Mucosa of rectum (tissue), 2 donors: ENCODE results near the gene SUMF1.

Experiments
- H3K27ac ChIP-seq, 2 donors: one replicate each; pipeline ENCODE4 v1.7.0; 2013; ENCODE audit warnings: inconsistent platforms in 2 of 2, low read depth in 2 of 2, low read length in 2 of 2
- H3K27me3 ChIP-seq, 2 donors: one replicate each; pipeline ENCODE4 v1.7.0; 2013; ENCODE audit warnings: low read length in 2 of 2; ENCODE audit not compliant: control insufficient read depth in 2 of 2, insufficient read depth in 2 of 2
- H3K36me3 ChIP-seq, 2 donors: one replicate each; pipeline ENCODE4 v1.7.0; 2013; ENCODE audit warnings: low read length in 2 of 2; ENCODE audit not compliant: control insufficient read depth in 2 of 2, insufficient read depth in 2 of 2
- H3K4me1 ChIP-seq, 2 donors: one replicate each; pipeline ENCODE4 v1.7.0; 2013; ENCODE audit warnings: low read length in 2 of 2, mild to moderate bottlenecking in 1 of 2; ENCODE audit not compliant: control insufficient read depth in 2 of 2, insufficient read depth in 2 of 2
- H3K4me3 ChIP-seq, 2 donors: one replicate each; pipeline ENCODE4 v1.7.0; 2013; ENCODE audit warnings: low read length in 2 of 2
- H3K9ac ChIP-seq, 2 donors: one replicate each; pipeline ENCODE4 v1.7.0; 2013; ENCODE audit warnings: low read length in 2 of 2, low read depth in 1 of 2, mild to moderate bottlenecking in 1 of 2
- H3K9me3 ChIP-seq, 2 donors: one replicate each; pipeline ENCODE4 v1.7.0; 2013; ENCODE audit warnings: low read length in 2 of 2; ENCODE audit not compliant: control insufficient read depth in 2 of 2
- donor health status: healthy.
- donor health status: Normal muscosa, but diverticular disease.

Gene SUMF1

DNA sequence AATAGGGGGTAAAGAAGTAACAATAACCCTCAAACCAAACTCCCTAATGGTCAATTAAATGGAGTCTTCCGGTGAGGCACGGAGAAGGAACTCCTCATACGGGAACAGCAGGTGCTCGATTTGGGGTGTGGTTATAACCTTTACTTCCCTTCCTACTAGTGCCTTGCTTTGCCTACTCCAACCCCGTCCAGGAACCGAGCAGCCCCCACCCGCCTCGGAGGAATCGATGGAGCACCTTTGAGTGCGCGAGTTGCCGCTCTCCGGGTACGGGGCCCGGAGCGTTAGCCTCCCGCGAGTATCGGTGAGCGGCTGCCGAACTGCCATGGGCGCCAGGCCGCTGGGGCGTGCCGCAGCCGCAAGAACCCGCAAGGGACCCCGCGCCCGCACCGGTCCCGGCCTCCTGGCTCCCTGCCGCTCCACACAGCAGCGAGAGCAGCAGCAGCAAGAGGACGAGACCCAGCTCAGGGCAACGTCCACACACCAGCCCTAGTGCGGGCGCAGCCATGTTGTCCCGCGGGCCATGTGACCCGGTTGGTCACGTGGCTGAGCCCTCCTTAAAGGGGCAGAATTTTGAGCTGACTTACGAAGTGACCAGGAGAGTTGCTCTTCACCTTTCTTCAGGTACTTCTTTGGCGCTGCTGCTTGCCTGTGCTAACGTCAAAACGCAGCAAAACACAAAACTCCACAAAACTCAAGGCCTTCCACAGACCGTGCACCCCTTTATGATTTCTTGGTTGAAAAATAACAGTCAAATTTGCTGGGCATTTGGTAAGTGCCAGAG lies at the start of gene SUMF1:
Gene SUMF1, minus strand, starts transcription at position 529 of the 781 bp plus-strand sequence. Its CDS starts 24 bp downstream, at position 505.
- H3K27ac ChIP-seq, result peak within 1 kb of the TSS; percentile 83 to 87
- H3K9me3 ChIP-seq, result no peaks in the 10 kb centered on the region
- H3K4me1 ChIP-seq, result peaks cover 4% of the 10 kb centered on the region in 2 donors
- H3K9ac ChIP-seq, result peak within 1 kb of the TSS; percentile 66 to 90
- H3K36me3 ChIP-seq, result no peaks in the 10 kb centered on the region
- no peaks in the 10 kb centered on the region for H3K27me3 ChIP-seq
- H3K4me3 ChIP-seq, result peak within 1 kb of the TSS; percentile 85 to 99

DNA sequence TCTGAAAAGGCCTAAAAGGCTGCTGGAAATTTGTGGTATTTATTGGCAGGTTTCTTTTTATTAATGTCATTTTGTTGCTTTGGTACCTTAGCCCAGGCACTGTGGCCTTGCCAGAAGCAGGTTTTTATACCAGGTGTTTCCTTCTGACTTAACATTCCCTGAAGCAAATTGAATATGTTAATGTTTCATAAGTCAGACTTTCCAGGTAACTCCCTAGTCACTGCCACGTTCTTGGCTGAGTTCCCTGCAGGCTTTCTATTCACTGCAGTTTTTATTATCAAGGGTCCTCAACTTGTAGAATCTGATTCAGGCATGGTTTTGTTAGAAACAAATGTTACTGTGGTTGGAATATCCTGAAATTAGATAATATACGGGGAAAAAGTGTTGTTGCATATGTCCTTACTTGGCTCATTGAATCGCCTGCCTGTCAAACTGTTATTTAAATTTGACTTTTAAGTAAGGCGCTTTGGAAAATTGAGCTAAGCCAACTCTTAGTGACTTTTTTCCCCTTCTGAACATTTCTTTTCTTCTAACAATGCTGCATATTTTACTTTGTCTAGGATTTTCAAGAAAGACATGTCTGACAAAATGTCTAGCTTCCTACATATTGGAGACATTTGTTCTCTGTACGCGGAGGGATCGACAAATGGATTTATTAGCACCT lies 49.0 kb upstream of the SUMF1 start:
- no peaks in the 10 kb centered on the region for H3K36me3 ChIP-seq
- no peak overlapping the region for H3K27ac ChIP-seq
- H3K9me3 ChIP-seq, result no peaks in the 10 kb centered on the region
- H3K9ac ChIP-seq, result no peak overlapping the region
- H3K4me3 ChIP-seq, result no peak overlapping the region
- H3K27me3 ChIP-seq, result no peaks in the 10 kb centered on the region
- peaks cover 0 to 5% of the 10 kb centered on the region in 2 donors for H3K4me1 ChIP-seq

DNA sequence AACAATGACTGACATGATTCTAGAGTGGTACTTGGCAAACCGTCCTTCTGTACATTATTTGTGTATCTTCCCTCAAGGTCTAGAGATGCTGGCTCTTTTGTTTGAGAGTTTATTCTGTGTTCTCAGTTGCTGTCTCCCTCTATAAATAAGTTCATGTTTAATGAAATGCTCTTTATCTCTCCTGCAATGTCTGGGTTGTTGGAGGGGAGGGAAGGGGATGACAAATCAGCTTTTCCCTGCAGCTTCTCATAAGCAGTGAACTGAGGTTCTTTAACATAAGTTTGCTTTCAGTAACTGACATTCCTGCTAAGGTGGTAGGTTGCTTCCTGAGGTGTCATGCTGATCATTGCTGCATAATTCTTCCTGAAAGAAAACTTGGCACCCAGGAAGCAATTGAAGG lies 47.8 kb upstream of the SUMF1 start:
- H3K4me1 ChIP-seq, result peaks cover 0 to 5% of the 10 kb centered on the region in 2 donors
- no peaks in the 10 kb centered on the region for H3K9me3 ChIP-seq
- H3K9ac ChIP-seq, result no peak overlapping the region
- H3K4me3 ChIP-seq, result no peak overlapping the region
- H3K27ac ChIP-seq, result no peak overlapping the region
- H3K36me3 ChIP-seq, result no peaks in the 10 kb centered on the region
- no peaks in the 10 kb centered on the region for H3K27me3 ChIP-seq

DNA sequence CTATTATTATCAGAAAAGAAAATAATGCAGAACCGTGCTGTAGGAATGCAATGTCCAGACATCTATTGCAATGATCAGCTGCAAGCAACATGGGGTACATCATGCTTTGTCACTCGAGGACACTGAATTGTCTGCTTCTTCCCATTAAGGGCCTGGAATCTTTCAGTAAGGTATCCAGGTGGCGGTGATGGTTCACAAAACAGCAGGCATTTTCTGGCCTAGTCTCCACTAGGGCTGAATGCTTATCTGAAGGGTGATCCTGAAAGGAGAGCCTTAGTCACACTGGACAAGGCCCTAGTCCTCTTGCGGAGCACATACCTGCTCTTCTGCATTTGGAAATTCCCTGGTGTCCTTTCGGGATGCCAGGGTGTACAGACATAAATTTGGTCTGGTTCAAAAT lies 47.3 kb upstream of the SUMF1 start:
- Histone ChIP-seq H3K4me3 (no peak overlapping the region), H3K9me3 (no peaks in the 10 kb centered on the region), H3K9ac (no peak overlapping the region), H3K27me3 (no peaks in the 10 kb centered on the region), H3K27ac (no peak overlapping the region), H3K4me1 (peaks cover 0 to 5% of the 10 kb centered on the region in 2 donors), H3K36me3 (no peaks in the 10 kb centered on the region)

DNA sequence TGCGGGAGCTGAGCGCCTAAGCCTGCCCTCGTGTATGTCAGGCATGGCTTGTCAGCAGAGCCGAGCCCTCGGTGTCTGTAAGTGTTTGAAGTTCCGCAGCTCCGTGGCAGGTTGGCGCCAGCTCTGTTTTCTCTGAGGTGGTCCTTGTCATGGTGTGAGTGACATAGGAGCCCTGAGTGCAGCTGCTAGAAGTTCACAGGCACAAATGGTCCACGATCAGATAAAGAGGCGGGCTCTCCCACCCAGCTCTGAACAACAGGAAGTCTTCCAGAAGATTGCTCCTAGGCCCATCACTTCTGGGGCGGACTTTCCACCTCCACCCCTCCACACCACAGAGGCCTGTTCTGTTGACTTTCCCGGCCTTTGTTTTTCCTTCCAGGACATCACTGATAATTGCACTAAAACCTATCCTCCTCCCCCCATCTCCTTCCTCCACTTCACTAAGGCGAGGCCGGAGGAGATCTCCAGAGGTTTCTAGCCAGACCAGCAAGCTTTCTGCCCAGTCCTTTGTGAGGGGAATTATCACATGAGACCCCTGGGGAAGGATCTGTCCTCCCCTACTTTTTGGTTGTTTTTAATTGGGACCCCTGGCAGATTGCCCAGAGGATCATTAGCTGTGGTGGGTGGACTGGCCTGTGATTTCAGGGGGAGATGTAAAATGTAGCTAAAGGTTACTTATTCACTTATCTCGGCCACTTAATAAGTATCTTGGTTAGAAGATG lies 46.0 kb upstream of the SUMF1 start:
- Histone ChIP-seq H3K9me3 (no peaks in the 10 kb centered on the region), H3K4me3 (no peak overlapping the region), H3K27me3 (no peaks in the 10 kb centered on the region), H3K9ac (no peak overlapping the region), H3K4me1 (peaks cover 0 to 5% of the 10 kb centered on the region in 2 donors), H3K36me3 (no peaks in the 10 kb centered on the region), H3K27ac (no peak overlapping the region)

DNA sequence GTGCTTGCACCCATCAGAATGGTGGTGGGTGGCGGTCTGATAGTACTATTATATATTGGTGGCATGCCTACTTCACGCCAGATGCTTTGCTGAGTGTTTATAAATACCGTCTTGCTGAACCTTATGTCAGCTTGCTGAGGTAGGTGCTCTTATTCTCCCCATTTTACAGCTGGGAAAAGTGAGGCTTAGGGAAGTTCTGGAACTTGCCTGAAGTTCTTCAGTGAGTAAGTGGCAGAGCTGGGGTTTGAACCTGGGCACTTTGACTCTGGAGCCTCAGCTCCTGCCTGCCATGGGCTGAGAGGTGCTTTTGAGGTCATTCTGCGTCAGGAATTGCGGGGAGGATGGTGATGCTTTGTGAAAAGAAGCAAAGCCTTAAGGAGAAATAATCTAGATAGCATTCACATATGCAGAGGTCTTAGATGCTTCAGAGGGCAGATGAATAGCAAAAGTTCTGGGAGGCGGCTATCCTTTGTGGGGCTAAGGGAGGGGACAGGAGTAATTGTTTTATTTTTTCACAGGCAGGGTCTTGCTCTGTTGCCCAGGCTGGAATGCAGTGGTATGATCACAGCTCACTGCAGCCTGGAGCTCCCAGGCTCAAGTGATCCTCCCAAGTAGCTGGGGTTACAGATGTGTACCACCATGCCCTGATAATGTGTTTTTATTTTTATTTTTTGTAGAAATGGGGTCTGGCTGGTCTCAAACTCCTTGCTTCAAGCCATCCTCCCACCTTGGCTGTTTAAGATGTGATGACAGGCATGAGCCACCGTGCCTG lies 44.6 kb upstream of the SUMF1 start:
- Histone ChIP-seq H3K9me3 (no peaks in the 10 kb centered on the region), H3K4me1 (no peaks in the 10 kb centered on the region), H3K27me3 (no peaks in the 10 kb centered on the region), H3K4me3 (no peak overlapping the region), H3K27ac (no peak overlapping the region), H3K36me3 (no peaks in the 10 kb centered on the region), H3K9ac (no peak overlapping the region)

DNA sequence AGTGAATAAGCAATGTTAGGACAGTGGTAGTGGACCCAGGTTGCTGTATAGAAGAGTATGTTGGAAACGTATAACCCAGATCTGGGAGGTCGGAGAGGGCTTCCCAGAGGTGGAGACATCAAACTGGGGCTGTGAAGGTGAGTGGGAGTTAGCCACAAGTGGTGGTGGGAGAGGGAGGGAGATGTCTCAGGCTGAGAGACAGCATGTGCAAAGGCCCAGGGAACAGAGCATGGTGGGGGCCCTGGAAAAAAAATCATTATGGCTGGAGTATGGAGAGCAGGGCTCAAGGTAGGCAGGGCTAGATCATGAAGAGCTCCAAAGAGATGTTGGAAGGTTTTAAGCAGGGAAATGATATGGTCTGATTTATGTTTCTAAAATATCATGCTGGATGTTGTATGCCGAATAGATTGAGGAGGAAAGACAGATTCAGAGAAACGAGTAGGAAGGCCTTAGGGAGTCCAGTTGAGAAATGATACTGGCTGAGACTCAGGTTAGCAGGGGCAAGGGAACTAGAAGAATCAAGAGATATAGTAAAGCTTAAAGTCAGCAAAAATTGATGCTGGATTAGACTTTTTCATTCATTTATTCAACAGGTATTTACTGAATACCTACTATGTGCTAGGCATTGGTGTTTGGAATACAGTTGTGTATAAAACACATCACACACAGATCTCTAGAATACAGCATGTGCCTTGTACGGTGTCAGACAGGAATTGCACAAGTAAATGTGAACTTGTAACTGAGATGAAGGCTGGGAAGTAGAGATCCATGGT lies 43.1 kb upstream of the SUMF1 start:
- no peaks in the 10 kb centered on the region for H3K27me3 ChIP-seq
- peaks cover 0 to 4% of the 10 kb centered on the region in 2 donors for H3K4me1 ChIP-seq

DNA sequence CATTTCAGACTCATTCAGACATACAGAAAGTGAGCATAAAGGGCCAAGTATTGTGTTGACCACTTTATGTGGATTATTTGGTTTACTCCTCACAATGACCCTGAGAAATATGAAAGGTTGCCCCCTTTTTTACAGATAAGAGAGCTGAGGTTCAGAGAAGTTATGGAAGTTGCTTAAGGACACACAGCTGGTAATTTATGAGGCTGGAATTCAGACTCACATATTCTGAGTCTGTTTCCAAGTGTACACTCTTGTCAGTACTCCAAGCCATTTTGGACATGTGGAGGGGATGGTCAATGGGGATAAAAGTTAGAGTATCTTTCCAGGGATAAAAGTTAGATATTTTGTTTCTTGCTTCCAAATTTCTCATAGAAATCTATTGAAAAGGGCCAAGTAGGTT lies 42.0 kb upstream of the SUMF1 start:
- no peaks in the 10 kb centered on the region for H3K36me3 ChIP-seq
- H3K9me3 ChIP-seq, result no peaks in the 10 kb centered on the region
- no peak overlapping the region for H3K27ac ChIP-seq
- H3K27me3 ChIP-seq, result no peaks in the 10 kb centered on the region
- H3K4me1 ChIP-seq, result peaks cover 8 to 15% of the 10 kb centered on the region in 2 donors
- H3K4me3 ChIP-seq, result no peak overlapping the region
- H3K9ac ChIP-seq, result no peak overlapping the region

More for the DNA sequence above, 43.1 kb upstream of the SUMF1 start:
- no peak overlapping the region for H3K27ac ChIP-seq
- no peaks in the 10 kb centered on the region for H3K9me3 ChIP-seq
- no peak overlapping the region for H3K4me3 ChIP-seq
- H3K9ac ChIP-seq, result no peak overlapping the region
- H3K36me3 ChIP-seq, result no peaks in the 10 kb centered on the region
